Activated B cell treated with CpG ODN at 0.5 μM for 24 hours (primary cell): ENCODE measurements around the gene TNFSF11. TPM values are rescaled to one million over a fixed set of nuclear protein-coding genes. Genes with fewer than 3 reads are reported as not detected.

Experiments used
- ATAC-seq: fragments of 200-7000 bp; cut with Tn5 transposase; one replicate; pipeline ENCODE4 v1.10.0; 2021; ENCODE audit warnings: low read depth, mild to moderate bottlenecking, moderate library complexity
- CTCF ChIA-PET: fragments of 350-600 bp; sonication (Branson Sonifier 250); formaldehyde crosslinking; loops from one replicate; lab custom pipeline; 2021; ENCODE audit warnings: antibody characterized with exemption; lab: Charles Lee
- POLR2A ChIA-PET: fragments of 350-600 bp; sonication (Branson Sonifier 250); formaldehyde crosslinking; loops from one replicate; lab custom pipeline; 2021; ENCODE audit warnings: antibody characterized with exemption; lab: Charles Lee
- DNase-seq: peaks from one replicate; pipeline ENCODE4 v3.0.0; 2022
- H3K27ac Mint-ChIP-seq: one replicate; pipeline ENCODE4 v1.8.0; 2020; ENCODE audit warnings: mixed read lengths
- H3K27me3 Mint-ChIP-seq: one replicate; pipeline ENCODE4 v1.8.0; 2021; ENCODE audit warnings: mixed read lengths
- H3K36me3 Mint-ChIP-seq: one replicate; pipeline ENCODE4 v1.8.0; 2021; ENCODE audit warnings: low read depth, mixed read lengths
- H3K4me1 Mint-ChIP-seq: one replicate; pipeline ENCODE4 v1.8.0; 2021; ENCODE audit warnings: mixed read lengths
- H3K4me3 Mint-ChIP-seq: one replicate; pipeline ENCODE4 v1.8.0; 2020; ENCODE audit warnings: mild to moderate bottlenecking, mixed read lengths
- H3K9me3 Mint-ChIP-seq: one replicate; pipeline ENCODE4 v1.8.0; 2020; ENCODE audit warnings: mixed read lengths
- intact Hi-C: fragments of 100-400 bp; cut with micrococcal nuclease; formaldehyde crosslinking; loops from one replicate; pipeline ENCODE4 v1.15.1; 2024
- total RNA-seq: library from RNA; stranded (reverse); gene quantifications from 2 replicates; pipeline ENCODE4 v1.2.3, GENCODE V29; 2022
- TF ChIP-seq, protein P1 (sequence below): fragments of 200-600 bp; IDR thresholded peaks from one replicate; pipeline ENCODE4 v1.8.0; 2022; ENCODE audit warnings: antibody characterized with exemption, mild to moderate bottlenecking

TNFSF11 gene
- total RNA-seq, 1 donor from 2014 or later: 0.60 TPM

DNA sequence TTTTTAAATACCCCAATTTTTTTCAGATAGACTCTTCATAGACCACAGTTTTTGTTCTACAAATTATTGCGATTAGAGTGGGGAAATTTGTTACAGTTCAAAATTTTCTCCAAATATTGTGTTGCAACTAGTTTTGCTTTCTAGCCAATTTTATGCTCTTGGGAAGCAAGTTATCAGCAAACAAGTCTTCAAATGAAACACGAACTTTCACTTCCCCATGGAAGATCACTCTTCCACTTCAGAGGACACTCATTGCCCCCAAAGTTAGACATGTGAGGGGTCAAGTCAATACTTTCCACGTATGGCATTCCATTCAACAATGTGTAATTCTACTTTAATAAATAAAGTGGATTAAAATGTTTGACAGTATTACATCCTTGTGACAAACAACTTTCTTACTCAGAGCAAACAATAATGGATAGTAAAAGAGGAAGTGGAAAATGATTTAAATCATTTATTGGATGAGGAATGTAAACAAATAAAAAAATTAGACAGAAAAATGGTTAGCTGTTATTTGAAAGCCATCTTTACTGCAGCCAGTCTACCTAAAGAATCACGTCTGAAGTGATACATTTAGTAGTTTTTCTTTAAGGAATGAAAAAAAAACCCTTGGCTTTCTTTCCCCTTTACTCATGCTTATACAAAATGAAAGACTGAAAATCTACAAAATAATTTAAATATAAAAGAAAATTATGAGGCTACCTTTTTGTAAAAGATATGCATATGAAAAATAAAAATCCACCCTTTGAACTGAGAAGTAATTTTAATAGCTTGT, 41.2 kb upstream of the TNFSF11 start:
- ATAC-seq: peak; percentile 76
- H3K9me3 Mint-ChIP-seq: no peaks in the 10 kb centered on the region
- no peaks in the 10 kb centered on the region for H3K36me3 Mint-ChIP-seq
- intact Hi-C loops: loop anchor here (1.0 to 2.0 kb wide), 2 partner anchors 8 to 156 kb away; no protein-coding TSS in a partner anchor
- H3K27ac Mint-ChIP-seq: peak overlapping the region; percentile 30
- peak overlapping the region; percentile 19 for H3K4me3 Mint-ChIP-seq
- CTCF ChIA-PET: interaction anchor here (1.3 kb wide), 1 partner anchor 199 kb away, joined by 5 read pairs; no protein-coding TSS in a partner anchor
- H3K4me1 Mint-ChIP-seq: peaks cover 33% of the 10 kb centered on the region
- H3K27me3 Mint-ChIP-seq: no peaks in the 10 kb centered on the region
- TF ChIP-seq, protein P1, sequence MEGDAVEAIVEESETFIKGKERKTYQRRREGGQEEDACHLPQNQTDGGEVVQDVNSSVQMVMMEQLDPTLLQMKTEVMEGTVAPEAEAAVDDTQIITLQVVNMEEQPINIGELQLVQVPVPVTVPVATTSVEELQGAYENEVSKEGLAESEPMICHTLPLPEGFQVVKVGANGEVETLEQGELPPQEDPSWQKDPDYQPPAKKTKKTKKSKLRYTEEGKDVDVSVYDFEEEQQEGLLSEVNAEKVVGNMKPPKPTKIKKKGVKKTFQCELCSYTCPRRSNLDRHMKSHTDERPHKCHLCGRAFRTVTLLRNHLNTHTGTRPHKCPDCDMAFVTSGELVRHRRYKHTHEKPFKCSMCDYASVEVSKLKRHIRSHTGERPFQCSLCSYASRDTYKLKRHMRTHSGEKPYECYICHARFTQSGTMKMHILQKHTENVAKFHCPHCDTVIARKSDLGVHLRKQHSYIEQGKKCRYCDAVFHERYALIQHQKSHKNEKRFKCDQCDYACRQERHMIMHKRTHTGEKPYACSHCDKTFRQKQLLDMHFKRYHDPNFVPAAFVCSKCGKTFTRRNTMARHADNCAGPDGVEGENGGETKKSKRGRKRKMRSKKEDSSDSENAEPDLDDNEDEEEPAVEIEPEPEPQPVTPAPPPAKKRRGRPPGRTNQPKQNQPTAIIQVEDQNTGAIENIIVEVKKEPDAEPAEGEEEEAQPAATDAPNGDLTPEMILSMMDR: no peak
- no peak for DNase-seq
- POLR2A ChIA-PET: interaction anchor here (1.2 to 1.6 kb wide), 3 partner anchors 9 to 155 kb away, joined by 3 to 5 read pairs (median 3); no protein-coding TSS in a partner anchor

DNA sequence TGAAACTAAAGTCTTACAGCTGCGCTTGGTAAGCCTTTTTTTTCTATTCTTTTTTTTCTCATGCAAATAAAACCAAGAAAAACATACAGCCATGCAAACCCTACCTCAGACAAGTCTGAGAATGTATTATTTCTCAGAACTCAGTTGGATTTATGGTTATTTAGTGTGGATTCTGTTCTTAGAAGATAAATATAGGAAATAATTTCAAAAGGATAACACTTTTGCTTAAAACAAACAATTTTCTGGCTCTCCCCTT, 40.7 kb upstream of the TNFSF11 start:
- ChIA-PET CTCF (interaction anchor here (1.3 kb wide), 1 partner anchor 199 kb away, joined by 5 read pairs; no protein-coding TSS in a partner anchor), POLR2A (interaction anchor here (1.2 to 1.6 kb wide), 3 partner anchors 9 to 156 kb away, joined by 3 to 5 read pairs (median 3); no protein-coding TSS in a partner anchor)
- intact Hi-C loops: loop anchor here (2.0 kb wide), 1 partner anchor 156 kb away; no protein-coding TSS in a partner anchor
- TF ChIP-seq, protein P1: no peak
- ATAC-seq (no peak), DNase-seq (no peak)
- H3K9me3 Mint-ChIP-seq: no peaks in the 10 kb centered on the region
- no peak overlapping the region for H3K4me3 Mint-ChIP-seq
- H3K27me3 Mint-ChIP-seq: no peaks in the 10 kb centered on the region
- peaks cover 33% of the 10 kb centered on the region for H3K4me1 Mint-ChIP-seq
- no peak overlapping the region for H3K27ac Mint-ChIP-seq
- no peaks in the 10 kb centered on the region for H3K36me3 Mint-ChIP-seq

DNA sequence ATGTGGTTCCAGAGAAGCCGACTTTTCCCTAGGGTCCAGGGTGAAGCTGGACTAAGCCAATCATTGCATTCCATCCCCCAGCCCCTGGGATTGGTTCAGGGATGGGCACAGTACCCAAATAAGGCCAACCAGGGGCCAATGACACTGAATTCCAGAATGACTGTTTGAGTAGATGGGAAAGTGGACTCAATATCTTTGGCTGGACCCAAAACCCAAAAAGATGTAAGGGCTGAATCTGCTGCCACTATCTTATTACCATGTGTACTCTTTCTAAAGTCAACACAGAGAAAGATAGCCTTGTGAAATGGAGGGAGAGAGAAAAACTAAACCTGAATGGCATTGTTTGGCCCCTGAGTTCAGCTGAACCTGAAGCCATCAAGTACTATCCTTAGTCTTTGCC, 39.2 kb upstream of the TNFSF11 start:
- intact Hi-C loops: loop anchor here (5.0 kb wide), 1 partner anchor 343 kb away; no protein-coding TSS in a partner anchor
- H3K9me3 Mint-ChIP-seq: no peaks in the 10 kb centered on the region
- DNase-seq (no peak), ATAC-seq (no peak)
- no peak overlapping the region for H3K27ac Mint-ChIP-seq
- TF ChIP-seq, protein P1: no peak
- peaks cover 33% of the 10 kb centered on the region for H3K4me1 Mint-ChIP-seq
- H3K27me3 Mint-ChIP-seq: no peaks in the 10 kb centered on the region
- ChIA-PET POLR2A (no interaction called here), CTCF (no interaction called here)
- H3K36me3 Mint-ChIP-seq: no peaks in the 10 kb centered on the region
- H3K4me3 Mint-ChIP-seq: no peak overlapping the region

DNA sequence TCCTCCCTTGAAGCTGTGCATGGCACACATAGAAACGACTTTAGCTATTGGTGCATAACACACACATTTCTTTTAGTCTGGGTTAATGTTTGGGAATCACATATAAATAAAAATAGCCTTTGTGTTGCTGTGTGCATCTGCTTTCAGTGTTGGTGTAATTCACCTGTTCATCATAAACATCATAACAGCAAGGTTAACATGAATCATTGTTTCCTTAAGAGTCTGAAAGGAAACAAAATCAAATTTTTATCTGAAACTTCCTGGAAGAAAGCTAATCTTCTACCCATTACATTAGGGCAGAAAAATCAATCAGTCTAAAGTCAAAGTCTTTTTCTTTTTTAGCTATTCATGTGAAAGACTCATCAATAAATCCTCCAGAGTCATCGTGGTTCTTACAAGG, 35.0 kb upstream of the TNFSF11 start:
- no peaks in the 10 kb centered on the region for H3K27me3 Mint-ChIP-seq
- peaks cover 4% of the 10 kb centered on the region for H3K4me1 Mint-ChIP-seq
- H3K9me3 Mint-ChIP-seq: no peaks in the 10 kb centered on the region
- no peak overlapping the region for H3K27ac Mint-ChIP-seq
- POLR2A ChIA-PET: interaction anchor here (0.7 kb wide), 1 partner anchor 35 kb away, joined by 3 read pairs; the partner anchor contains the start of gene TNFSF11
- ATAC-seq (no peak), DNase-seq (no peak)
- no peaks in the 10 kb centered on the region for H3K36me3 Mint-ChIP-seq
- intact Hi-C loops: loop anchor here (5.0 kb wide), 1 partner anchor 338 kb away; no protein-coding TSS in a partner anchor
- H3K4me3 Mint-ChIP-seq: no peak overlapping the region
- CTCF ChIA-PET: no interaction called here
- TF ChIP-seq, protein P1: no peak

DNA sequence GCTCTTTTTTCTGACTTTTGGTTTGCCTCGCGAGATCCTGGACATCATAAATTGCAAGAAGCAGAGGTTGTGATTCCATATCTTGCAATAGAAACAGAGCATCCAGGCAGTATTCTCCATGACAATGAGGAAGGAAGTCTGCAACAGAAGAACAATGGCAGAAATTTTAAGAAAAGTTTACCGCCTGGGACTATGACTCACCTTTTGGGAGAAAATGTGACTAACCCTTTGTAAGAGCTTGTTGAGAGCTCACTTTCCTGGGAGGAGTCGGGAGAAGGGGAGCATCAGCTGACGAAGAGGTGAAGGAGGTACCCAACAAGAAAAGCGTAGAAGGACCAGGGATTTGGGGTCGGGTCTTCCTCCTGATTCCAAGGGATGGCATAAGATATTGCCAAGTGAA, 34.3 kb upstream of the TNFSF11 start:
- no peak for DNase-seq
- Mint-ChIP-seq H3K4me3 (no peak overlapping the region), H3K27me3 (no peaks in the 10 kb centered on the region), H3K36me3 (no peaks in the 10 kb centered on the region), H3K4me1 (no peaks in the 10 kb centered on the region), H3K9me3 (no peaks in the 10 kb centered on the region), H3K27ac (no peak overlapping the region)
- ATAC-seq: no peak
- CTCF ChIA-PET: no interaction called here
- POLR2A ChIA-PET: no interaction called here
- TF ChIP-seq, protein P1: no peak
- intact Hi-C loops: loop anchor here (5.0 kb wide), 1 partner anchor 338 kb away; no protein-coding TSS in a partner anchor
